Keratinocyte (primary cell): ENCODE measurements around the gene B9D2. TPM values are rescaled to one million over a fixed set of nuclear protein-coding genes. Genes with fewer than 3 reads are reported as not detected.

Experiments
- DNase-seq: peaks from one replicate; pipeline ENCODE4 v3.0.0-alpha.2; 2011; ENCODE audit warnings: low read depth, missing footprints, low spot score
- FAIRE-seq: peaks from 2 replicates; lab custom pipeline; 2011; peaks lifted over from hg19 to GRCh38; lab: Jason Lieb, UNC
- H2AFZ ChIP-seq: 2 replicates; pipeline ENCODE4 v1.6.0; 2012; ENCODE audit warnings: low read length, control low read depth, inconsistent platforms; ENCODE audit not compliant: control insufficient read depth
- H3K27ac ChIP-seq: 2 replicates; pipeline ENCODE4 v1.5.1; 2011; ENCODE audit warnings: low read length; ENCODE audit not compliant: control insufficient read depth, insufficient read depth
- H3K27me3 ChIP-seq: 3 replicates; pipeline ENCODE4 v1.6.0; 2011; ENCODE audit warnings: low read length; ENCODE audit not compliant: control insufficient read depth, insufficient read depth; ENCODE audit errors: extremely low read depth
- H3K36me3 ChIP-seq, 2 experiments: 2 replicates in 1 of 2; 3 replicates in 1 of 2; pipeline ENCODE4 v1.5.1; 2011; ENCODE audit warnings: low read length in 2 of 2, mild to moderate bottlenecking in 1 of 2; ENCODE audit not compliant: control insufficient read depth in 2 of 2, insufficient read depth in 2 of 2; ENCODE audit errors: extremely low read depth in 1 of 2
- H3K4me1 ChIP-seq: 3 replicates; pipeline ENCODE4 v1.5.1; 2011; ENCODE audit warnings: low read length; ENCODE audit not compliant: control insufficient read depth, insufficient read depth; ENCODE audit errors: extremely low read depth
- H3K4me2 ChIP-seq: 3 replicates; pipeline ENCODE4 v1.6.0; 2011; ENCODE audit warnings: low read depth, low read length; ENCODE audit not compliant: control insufficient read depth, insufficient read depth; ENCODE audit errors: extremely low read depth
- H3K4me3 ChIP-seq, 3 experiments: fragments of 200-600 bp in 1 of 3; sonication (generic) in 1 of 3; 2 replicates in 2 of 3; 3 replicates in 1 of 3; pipeline ENCODE4 v1.5.1; 2011 to 2016; ENCODE audit warnings: low read length in 3 of 3, mild to moderate bottlenecking in 3 of 3, control low read depth in 2 of 3, inconsistent platforms in 1 of 3, low read depth in 1 of 3, mixed read lengths in 1 of 3, mixed run types in 1 of 3, moderate library complexity in 1 of 3; ENCODE audit not compliant: control insufficient read depth in 2 of 3, insufficient read depth in 2 of 3; ENCODE audit errors: extremely low read depth in 1 of 3
- H3K79me2 ChIP-seq: 2 replicates; pipeline ENCODE4 v1.6.0; 2012; ENCODE audit warnings: low read length; ENCODE audit not compliant: control insufficient read depth, insufficient read depth
- H3K9ac ChIP-seq: 3 replicates; pipeline ENCODE4 v1.6.0; 2011; ENCODE audit warnings: low read length; ENCODE audit not compliant: control insufficient read depth, insufficient read depth; ENCODE audit errors: extremely low read depth
- H3K9me1 ChIP-seq: 3 replicates; pipeline ENCODE4 v1.6.0; 2011; ENCODE audit warnings: low read length; ENCODE audit not compliant: control insufficient read depth, insufficient read depth; ENCODE audit errors: extremely low read depth
- H3K9me3 ChIP-seq: 2 replicates; pipeline ENCODE4 v1.5.1; 2012; ENCODE audit warnings: low read depth, low read length; ENCODE audit not compliant: control insufficient read depth
- H4K20me1 ChIP-seq: 3 replicates; pipeline ENCODE4 v1.6.0; 2011; ENCODE audit warnings: low read length; ENCODE audit not compliant: control insufficient read depth, insufficient read depth; ENCODE audit errors: extremely low read depth
- CTCF ChIP-seq, 3 experiments: IDR thresholded peaks in 1 of 3; conservative IDR thresholded peaks in 1 of 3; optimal IDR thresholded peaks in 1 of 3; 2 replicates in 2 of 3; 3 replicates in 1 of 3; pipeline versions ENCODE3 to v1.5.1; 2011; ENCODE audit warnings: low read length in 3 of 3, mild to moderate bottlenecking in 3 of 3, moderate library complexity in 2 of 3, control low read depth in 1 of 3, inconsistent platforms in 1 of 3; ENCODE audit not compliant: insufficient read depth in 2 of 3; ENCODE audit errors: extremely low read depth in 1 of 3
- EZH2 ChIP-seq: IDR thresholded peaks from one replicate; pipeline ENCODE4 v1.6.1; 2012; ENCODE audit warnings: inconsistent platforms, mild to moderate bottlenecking, low read length, moderate library complexity
- dilution Hi-C: fragments of 300-500 bp; cut with MboI; formaldehyde crosslinking; loops from one replicate; pipeline ENCODE4 v1.7.0; 2020; ENCODE audit warnings: low sequenced_read_pairs; ENCODE audit not compliant: extremely low pct_ligation_motif_present
- polyA plus RNA-seq, 5 experiments: library from polyadenylated mRNA; depleted of rRNA in 3 of 5; stranded (reverse) in 3 of 5; stranded (forward) in 1 of 5; unstranded in 1 of 5; fragments of >200 nt; gene quantifications; 1 replicate in 1 of 5; 2 replicates in 3 of 5; 3 replicates in 1 of 5; pipeline versions ENCODE4 v1.2.1 to v1.2.3, GENCODE V29; 2011 to 2012; ENCODE audit warnings: missing spikeins in 2 of 5, low read depth in 1 of 5, low replicate concordance in 1 of 5

The B9D2 gene
- polyA plus RNA-seq, 1 donor (not counting 4 experiments of a cell fraction or from before 2014, with no cell fraction given): 2.8 TPM

- H3K27ac ChIP-seq: no peak overlapping the region
- no peaks in the 10 kb centered on the region for H3K9me1 ChIP-seq
- no peak for FAIRE-seq
- H3K27me3 ChIP-seq: no peaks in the 10 kb centered on the region
- H3K9me3 ChIP-seq: no peaks in the 10 kb centered on the region
- H3K4me2 ChIP-seq: no peak overlapping the region
- no peak overlapping the region for H3K9ac ChIP-seq
- dilution Hi-C loops: no loop called here
- peaks cover 2% of the 10 kb centered on the region for H3K79me2 ChIP-seq
- H3K4me3 ChIP-seq: no peak overlapping the region
- TF ChIP-seq EZH2 (no peak), CTCF (optimal IDR thresholded peaks at IDR 0.05 in 1 of 3, IDR thresholded peaks at IDR 0.05 in 1 of 3, conservative IDR thresholded peaks at IDR 0.05 in 1 of 3; ENCODE audit: extremely low read depth in 1 of 3, insufficient read depth in 2 of 3, low read length in 3 of 3) (no peak)
- H3K4me1 ChIP-seq: no peaks in the 10 kb centered on the region
- H4K20me1 ChIP-seq: peaks cover 3% of the 10 kb centered on the region
- no peak for DNase-seq
- H2AFZ ChIP-seq: no peak overlapping the region
- peaks cover 33 to 37% of the 10 kb centered on the region in 2 experiments for H3K36me3 ChIP-seq
Measured at GRCh38 chr19:41318696-41319499, 45.1 kb downstream of the B9D2 start.

- Histone ChIP-seq H2AFZ (no peak overlapping the region), H3K79me2 (peaks cover 21% of the 10 kb centered on the region), H3K36me3 (peaks cover 35% of the 10 kb centered on the region in 2 experiments), H3K27me3 (no peaks in the 10 kb centered on the region), H3K9me3 (no peaks in the 10 kb centered on the region), H3K27ac (no peak overlapping the region), H4K20me1 (no peaks in the 10 kb centered on the region), H3K4me3 (no peak overlapping the region), H3K4me1 (peaks cover 4% of the 10 kb centered on the region), H3K4me2 (no peak overlapping the region), H3K9me1 (no peaks in the 10 kb centered on the region), H3K9ac (no peak overlapping the region)
- DNase-seq: no peak
- dilution Hi-C loops: no loop called here
- FAIRE-seq: no peak
- no peak for TF ChIP-seq EZH2
- no peak for TF ChIP-seq CTCF (optimal IDR thresholded peaks at IDR 0.05 in 1 of 3, IDR thresholded peaks at IDR 0.05 in 1 of 3, conservative IDR thresholded peaks at IDR 0.05 in 1 of 3; ENCODE audit: extremely low read depth in 1 of 3, insufficient read depth in 2 of 3, low read length in 3 of 3)
Measured at GRCh38 chr19:41316306-41316920, 47.5 kb downstream of the B9D2 start.
